Smooth muscle cell (in vitro differentiated cells): ENCODE data around the gene RPS6KA5. TPM values are rescaled to one million over a fixed set of nuclear protein-coding genes. Genes with fewer than 3 reads are reported as not detected.

Source experiments
- DNase-seq: peaks from one replicate; lab custom pipeline; 2025; ENCODE audit not compliant: unreplicated experiment; lab: John Stamatoyannopoulos, UW
- H2AFZ ChIP-seq: fragments of 200-600 bp; sonication (generic); 2 replicates; pipeline ENCODE4 v1.6.0; 2016; ENCODE audit warnings: antibody characterized with exemption, low read depth, mild to moderate bottlenecking
- H3F3A ChIP-seq: fragments of 200-600 bp; sonication (generic); 2 replicates; pipeline ENCODE4 v1.6.0; 2017; ENCODE audit warnings: antibody characterized with exemption, low read depth
- H3K27ac ChIP-seq: fragments of 200-600 bp; sonication (generic); 2 replicates; pipeline ENCODE4 v1.5.1; 2016; ENCODE audit warnings: low read depth, mild to moderate bottlenecking
- H3K27me3 ChIP-seq: fragments of 200-600 bp; sonication (generic); 2 replicates; pipeline ENCODE4 v1.6.1; 2016; ENCODE audit warnings: low read depth, mild to moderate bottlenecking
- H3K36me3 ChIP-seq: fragments of 200-600 bp; sonication (generic); 2 replicates; pipeline ENCODE4 v1.5.1; 2016; ENCODE audit warnings: low read depth
- H3K4me1 ChIP-seq: fragments of 200-600 bp; sonication (generic); 2 replicates; pipeline ENCODE4 v1.5.1; 2016; ENCODE audit warnings: low read depth
- H3K4me2 ChIP-seq: fragments of 200-600 bp; sonication (generic); 2 replicates; pipeline ENCODE4 v1.6.0; 2016; ENCODE audit warnings: mild to moderate bottlenecking
- H3K4me3 ChIP-seq: fragments of 200-600 bp; sonication (generic); 2 replicates; pipeline ENCODE4 v1.5.1; 2016; ENCODE audit warnings: mild to moderate bottlenecking
- H3K79me2 ChIP-seq: fragments of 200-600 bp; sonication (generic); 2 replicates; pipeline ENCODE4 v1.6.0; 2016; ENCODE audit warnings: low read depth, mild to moderate bottlenecking
- H3K9ac ChIP-seq: fragments of 200-600 bp; sonication (generic); 2 replicates; pipeline ENCODE4 v1.6.0; 2016; ENCODE audit warnings: low read depth
- H3K9me3 ChIP-seq: fragments of 200-600 bp; sonication (generic); replicated peaks from 2 replicates; pipeline ENCODE4 v1.5.1; 2016; ENCODE audit warnings: low read depth
- H4K20me1 ChIP-seq: fragments of 200-600 bp; sonication (generic); 2 replicates; pipeline ENCODE4 v1.6.0; 2016; ENCODE audit warnings: low read depth
- WGBS: methylation state at CpG from one replicate; pipeline ENCODE4 v1.1.7; 2016; ENCODE audit warnings: low lambda C conversion rate; 5-methylcytosine and 5-hydroxymethylcytosine counted together
- polyA plus RNA-seq: library from polyadenylated mRNA; unstranded; fragments of >200 nt; fragmentation: Nextera tagmentation; extraction: Ambion mirVana; gene quantifications from 2 replicates; pipeline ENCODE4 v1.2.1, GENCODE V29; 2016
- total RNA-seq: library from RNA; depleted of rRNA; stranded (reverse); fragments of >200 nt; gene quantifications from 2 replicates; pipeline ENCODE4 v1.2.3, GENCODE V29; 2014
- TF ChIP-seq, protein P1 (sequence below): fragments of 200-600 bp; sonication (generic); IDR thresholded peaks from 2 replicates; pipeline ENCODE4 v1.5.1; 2017; ENCODE audit warnings: borderline replicate concordance, mild to moderate bottlenecking, antibody characterized with exemption; ENCODE audit not compliant: insufficient read depth, poor library complexity, severe bottlenecking

The RPS6KA5 gene
- total and polyA plus RNA-seq, 2 experiments from 2014 or later = 1.0 to 1.5 TPM

DNA sequence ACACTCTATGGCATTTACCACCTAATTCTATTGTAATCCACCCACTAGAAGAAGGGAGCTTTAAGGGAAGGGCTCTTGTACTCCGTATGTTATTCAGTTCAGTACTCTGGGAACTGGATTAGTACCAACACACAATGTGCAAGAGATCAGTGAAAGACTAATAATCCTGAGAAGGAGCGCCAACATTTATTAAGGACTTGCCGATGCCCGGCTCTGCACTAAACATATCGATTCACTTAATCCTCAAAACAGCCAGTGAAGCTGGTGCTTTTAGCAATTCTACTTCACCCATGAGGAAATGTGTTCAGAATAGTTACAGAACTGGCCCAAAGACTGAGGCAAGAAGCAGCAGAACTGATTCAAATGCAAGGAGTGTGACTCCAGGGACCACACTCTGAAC is 80.9 kb downstream of the RPS6KA5 start:
- no peaks in the 10 kb centered on the region for H3K9me3 ChIP-seq
- TF ChIP-seq, protein P1, sequence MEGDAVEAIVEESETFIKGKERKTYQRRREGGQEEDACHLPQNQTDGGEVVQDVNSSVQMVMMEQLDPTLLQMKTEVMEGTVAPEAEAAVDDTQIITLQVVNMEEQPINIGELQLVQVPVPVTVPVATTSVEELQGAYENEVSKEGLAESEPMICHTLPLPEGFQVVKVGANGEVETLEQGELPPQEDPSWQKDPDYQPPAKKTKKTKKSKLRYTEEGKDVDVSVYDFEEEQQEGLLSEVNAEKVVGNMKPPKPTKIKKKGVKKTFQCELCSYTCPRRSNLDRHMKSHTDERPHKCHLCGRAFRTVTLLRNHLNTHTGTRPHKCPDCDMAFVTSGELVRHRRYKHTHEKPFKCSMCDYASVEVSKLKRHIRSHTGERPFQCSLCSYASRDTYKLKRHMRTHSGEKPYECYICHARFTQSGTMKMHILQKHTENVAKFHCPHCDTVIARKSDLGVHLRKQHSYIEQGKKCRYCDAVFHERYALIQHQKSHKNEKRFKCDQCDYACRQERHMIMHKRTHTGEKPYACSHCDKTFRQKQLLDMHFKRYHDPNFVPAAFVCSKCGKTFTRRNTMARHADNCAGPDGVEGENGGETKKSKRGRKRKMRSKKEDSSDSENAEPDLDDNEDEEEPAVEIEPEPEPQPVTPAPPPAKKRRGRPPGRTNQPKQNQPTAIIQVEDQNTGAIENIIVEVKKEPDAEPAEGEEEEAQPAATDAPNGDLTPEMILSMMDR = no peak
- no peak overlapping the region for H2AFZ ChIP-seq
- H3K4me1 ChIP-seq = no peaks in the 10 kb centered on the region
- no peaks in the 10 kb centered on the region for H3K79me2 ChIP-seq
- no peak overlapping the region for H3K4me3 ChIP-seq
- H3K27me3 ChIP-seq = no peaks in the 10 kb centered on the region
- WGBS = 93% methylated on average over 5 of the region's 5 CpGs
- H3K36me3 ChIP-seq = no peaks in the 10 kb centered on the region
- H3K27ac ChIP-seq = no peak overlapping the region
- no peak for DNase-seq
- H4K20me1 ChIP-seq = no peaks in the 10 kb centered on the region
- no peaks in the 10 kb centered on the region for H3F3A ChIP-seq
- H3K4me2 ChIP-seq = no peak overlapping the region
- no peak overlapping the region for H3K9ac ChIP-seq

GRCh38 chr14:90976101-90976500 is 84.3 kb downstream of the RPS6KA5 start:
- Histone ChIP-seq H3K79me2 (no peaks in the 10 kb centered on the region), H3K9me3 (no peaks in the 10 kb centered on the region), H3K27ac (no peak overlapping the region), H3K9ac (no peak overlapping the region), H3K4me2 (no peak overlapping the region), H4K20me1 (no peaks in the 10 kb centered on the region), H3K27me3 (no peaks in the 10 kb centered on the region), H3K4me1 (no peaks in the 10 kb centered on the region), H3F3A (no peaks in the 10 kb centered on the region), H2AFZ (no peak overlapping the region), H3K4me3 (no peak overlapping the region), H3K36me3 (no peaks in the 10 kb centered on the region)
- DNase-seq = no peak
- TF ChIP-seq, protein P1 = no peak
- 90% methylated on average over 3 of the region's 3 CpGs for WGBS

DNA sequence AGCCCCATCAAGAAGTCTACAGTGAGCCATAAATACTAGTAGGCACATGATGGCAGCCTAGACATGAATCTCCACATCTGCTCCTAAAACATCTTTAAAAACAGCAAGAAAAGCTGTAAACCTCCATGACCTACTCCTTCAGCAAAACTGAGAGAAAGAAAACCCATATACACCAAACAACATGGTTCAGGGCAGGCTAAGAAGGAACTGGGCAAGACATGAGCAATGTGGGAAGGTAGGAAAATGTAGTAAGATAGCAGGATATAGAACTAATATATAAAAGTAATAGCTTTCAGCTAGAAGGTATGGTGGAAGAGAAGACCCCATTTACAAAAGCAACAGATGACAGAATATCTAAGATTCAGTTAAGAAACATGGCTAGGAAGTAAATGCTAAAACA is 88.8 kb downstream of the RPS6KA5 start:
- H3F3A ChIP-seq = no peaks in the 10 kb centered on the region
- TF ChIP-seq, protein P1 = no peak

DNA sequence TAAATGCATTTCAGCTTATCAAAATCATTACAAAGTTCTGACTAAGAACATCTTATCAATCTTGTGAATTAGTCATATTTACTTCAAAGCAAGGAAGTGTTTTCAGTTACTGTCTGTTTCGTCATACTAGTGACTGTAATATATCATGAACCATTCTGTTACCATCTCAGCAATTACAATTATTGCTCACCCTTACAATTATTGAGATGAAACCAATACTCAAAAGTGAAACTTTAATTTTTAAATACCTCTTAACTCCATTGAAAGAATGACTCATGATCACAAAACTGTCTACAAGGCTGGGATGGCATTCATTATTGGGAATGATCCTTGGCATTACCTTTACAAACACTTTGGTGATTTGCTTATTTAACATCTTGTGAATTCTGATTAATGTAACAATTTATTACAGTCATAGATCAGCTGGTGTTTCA is 90.3 kb downstream of the RPS6KA5 start:
- H3K4me3 ChIP-seq = no peak overlapping the region
- H3K79me2 ChIP-seq = no peaks in the 10 kb centered on the region
- WGBS = 13% methylated on average over 1 of the region's 1 CpG
- no peaks in the 10 kb centered on the region for H3K4me1 ChIP-seq
- H3K27me3 ChIP-seq = no peaks in the 10 kb centered on the region
- H4K20me1 ChIP-seq = no peaks in the 10 kb centered on the region
- H3F3A ChIP-seq = no peaks in the 10 kb centered on the region
- no peaks in the 10 kb centered on the region for H3K36me3 ChIP-seq
- peak overlapping the region; percentile 22 for H3K27ac ChIP-seq
- H2AFZ ChIP-seq = no peak overlapping the region
- DNase-seq = no peak
- H3K9ac ChIP-seq = no peak overlapping the region
- TF ChIP-seq, protein P1 = no peak
- peak overlapping the region; percentile 49 for H3K4me2 ChIP-seq
- no peaks in the 10 kb centered on the region for H3K9me3 ChIP-seq

More for the DNA sequence above, 88.8 kb downstream of the RPS6KA5 start:
- H2AFZ ChIP-seq = no peak overlapping the region
- H3K4me2 ChIP-seq = no peak overlapping the region
- H3K79me2 ChIP-seq = no peaks in the 10 kb centered on the region
- no peaks in the 10 kb centered on the region for H3K9me3 ChIP-seq
- H3K36me3 ChIP-seq = no peaks in the 10 kb centered on the region
- H3K27ac ChIP-seq = no peak overlapping the region
- no peaks in the 10 kb centered on the region for H3K4me1 ChIP-seq
- no peak for DNase-seq
- no peak overlapping the region for H3K4me3 ChIP-seq
- no peaks in the 10 kb centered on the region for H3K27me3 ChIP-seq
- no peaks in the 10 kb centered on the region for H4K20me1 ChIP-seq
- H3K9ac ChIP-seq = no peak overlapping the region
